OCI-LY3 (cell line): ENCODE results near the gene NPIPB8.
"Not testable (repeated sequence)": the region's sequence is repeated elsewhere in the genome, so short reads cannot be mapped to it uniquely, and the experiment has no call there.

Source experiments
- EZH2phosphoT487 ChIP-seq: fragments of 200-600 bp; shearing (Covaris generic); IDR thresholded peaks from 2 replicates; pipeline ENCODE4 v1.6.1; 2018; ENCODE audit warnings: antibody characterized with exemption, mixed run types, low read depth
- TF ChIP-seq, protein P1 (sequence below): fragments of 200-600, 300-600 bp; sonication (generic); IDR thresholded peaks from 2 replicates; pipeline ENCODE4 v1.5.1; 2014; ENCODE audit warnings: antibody characterized with exemption, low read length, low read depth

DNA sequence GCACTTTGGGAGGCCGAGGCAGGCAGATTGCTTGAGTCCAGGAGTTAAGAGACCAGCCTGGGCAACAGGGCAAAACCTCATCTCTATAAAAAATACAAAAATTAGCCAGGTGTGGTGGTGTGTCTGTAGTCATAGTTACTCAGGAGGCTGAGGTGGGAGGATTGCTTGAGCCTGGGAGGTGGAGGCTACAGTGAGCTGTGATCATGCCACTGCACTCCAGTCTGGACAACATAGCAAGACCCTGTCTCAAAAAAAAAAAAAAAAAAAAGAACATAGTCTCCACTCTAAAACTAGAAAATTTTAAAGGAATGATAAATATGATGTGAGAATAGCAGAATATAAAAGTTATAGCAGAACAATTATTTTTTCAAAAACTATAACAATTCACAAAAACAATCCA lies 17.5 kb upstream of the NPIPB8 start:
- TF ChIP-seq, protein P1, sequence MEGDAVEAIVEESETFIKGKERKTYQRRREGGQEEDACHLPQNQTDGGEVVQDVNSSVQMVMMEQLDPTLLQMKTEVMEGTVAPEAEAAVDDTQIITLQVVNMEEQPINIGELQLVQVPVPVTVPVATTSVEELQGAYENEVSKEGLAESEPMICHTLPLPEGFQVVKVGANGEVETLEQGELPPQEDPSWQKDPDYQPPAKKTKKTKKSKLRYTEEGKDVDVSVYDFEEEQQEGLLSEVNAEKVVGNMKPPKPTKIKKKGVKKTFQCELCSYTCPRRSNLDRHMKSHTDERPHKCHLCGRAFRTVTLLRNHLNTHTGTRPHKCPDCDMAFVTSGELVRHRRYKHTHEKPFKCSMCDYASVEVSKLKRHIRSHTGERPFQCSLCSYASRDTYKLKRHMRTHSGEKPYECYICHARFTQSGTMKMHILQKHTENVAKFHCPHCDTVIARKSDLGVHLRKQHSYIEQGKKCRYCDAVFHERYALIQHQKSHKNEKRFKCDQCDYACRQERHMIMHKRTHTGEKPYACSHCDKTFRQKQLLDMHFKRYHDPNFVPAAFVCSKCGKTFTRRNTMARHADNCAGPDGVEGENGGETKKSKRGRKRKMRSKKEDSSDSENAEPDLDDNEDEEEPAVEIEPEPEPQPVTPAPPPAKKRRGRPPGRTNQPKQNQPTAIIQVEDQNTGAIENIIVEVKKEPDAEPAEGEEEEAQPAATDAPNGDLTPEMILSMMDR: not testable (repeated sequence)
- not testable (repeated sequence) for TF ChIP-seq EZH2phosphoT487
